ENCODE results near the gene TAS1R2.
"Not testable (repeated sequence)": the region's sequence is repeated elsewhere in the genome, so short reads cannot be mapped to it uniquely, and the experiment has no call there.

Gene TAS1R2

GRCh38 chr1:18883636-18884418 is 24.4 kb upstream of the TAS1R2 start:
- peak; percentile 75 for DNase-seq

- DNase-seq: no peak
Measured at GRCh38 chr1:18883079-18883478, 23.6 kb upstream of the TAS1R2 start.

- no peak for DNase-seq
Measured at GRCh38 chr1:18882486-18882885, 23.0 kb upstream of the TAS1R2 start.

GRCh38 chr1:18881642-18882431 is 22.4 kb upstream of the TAS1R2 start:
- no peak for DNase-seq

- DNase-seq: no peak
Measured at GRCh38 chr1:18881164-18881563, 21.7 kb upstream of the TAS1R2 start.

GRCh38 chr1:18880585-18880984 is 21.1 kb upstream of the TAS1R2 start:
- DNase-seq: no peak

- DNase-seq: no peak
Measured at GRCh38 chr1:18879791-18880309, 20.4 kb upstream of the TAS1R2 start.

GRCh38 chr1:18879215-18879790 is 19.8 kb upstream of the TAS1R2 start:
- no peak for DNase-seq

GRCh38 chr1:18878538-18879214 is 19.2 kb upstream of the TAS1R2 start:
- DNase-seq: no peak

GRCh38 chr1:18877282-18877681 is 17.8 kb upstream of the TAS1R2 start:
- no peak for DNase-seq

- no peak for DNase-seq
Measured at GRCh38 chr1:18876210-18876609, 16.8 kb upstream of the TAS1R2 start.

GRCh38 chr1:18875796-18876128 is 16.3 kb upstream of the TAS1R2 start:
- no peak for DNase-seq

GRCh38 chr1:18875107-18875795 is 15.8 kb upstream of the TAS1R2 start:
- DNase-seq: peak; percentile 90

GRCh38 chr1:18874600-18874999 is 15.1 kb upstream of the TAS1R2 start:
- peak; percentile 51 for DNase-seq

GRCh38 chr1:18874036-18874435 is 14.6 kb upstream of the TAS1R2 start:
- DNase-seq: no peak

GRCh38 chr1:18872071-18872611 is 12.7 kb upstream of the TAS1R2 start:
- no peak for DNase-seq

- DNase-seq: no peak
Measured at GRCh38 chr1:18871401-18872070, 12.1 kb upstream of the TAS1R2 start.

- no peak for DNase-seq
Measured at GRCh38 chr1:18870957-18871356, 11.5 kb upstream of the TAS1R2 start.

GRCh38 chr1:18870595-18870865 is 11.1 kb upstream of the TAS1R2 start:
- not testable (repeated sequence) for DNase-seq

- no peak for DNase-seq
Measured at GRCh38 chr1:18869847-18870594, 10.6 kb upstream of the TAS1R2 start.

- DNase-seq: no peak
Measured at GRCh38 chr1:18868801-18869424, 9.5 kb upstream of the TAS1R2 start.

Data from right hindlimb (tissue), 1 donor.